Activated CD8-positive, alpha-beta T cell treated with anti-CD3 and anti-CD28 coated beads, Interleukin-2, amount 10 ng/mL, durations not matched to agents 7 days and 5 days (primary cell): ENCODE results near the gene KLF17. TPM values are rescaled to one million over a fixed set of nuclear protein-coding genes. Genes with fewer than 3 reads are reported as not detected.

Experiments used
- ATAC-seq: fragments of 150-1000 bp; cut with Tn5 transposase; one replicate; pipeline ENCODE4 v1.10.0; 2021; ENCODE audit warnings: moderate library complexity
- CTCF ChIA-PET: fragments of 350-600 bp; sonication (Branson Sonifier 250); formaldehyde crosslinking; loops from one replicate; lab custom pipeline; 2021; ENCODE audit warnings: antibody characterized with exemption; lab: Charles Lee
- POLR2A ChIA-PET: fragments of 350-600 bp; sonication (Branson Sonifier 250); formaldehyde crosslinking; loops from one replicate; lab custom pipeline; 2021; ENCODE audit warnings: antibody characterized with exemption; lab: Charles Lee
- DNase-seq: peaks from one replicate; pipeline ENCODE4 v3.0.0-alpha.2; 2020
- H3K27ac Mint-ChIP-seq: one replicate; pipeline ENCODE4 v1.8.0; 2021; ENCODE audit warnings: mild to moderate bottlenecking, mixed read lengths
- H3K27me3 Mint-ChIP-seq: one replicate; pipeline ENCODE4 v1.8.0; 2021; ENCODE audit warnings: low read depth, mixed read lengths
- H3K36me3 Mint-ChIP-seq: one replicate; pipeline ENCODE4 v1.8.0; 2021; ENCODE audit warnings: low read depth, mixed read lengths
- H3K4me1 Mint-ChIP-seq: one replicate; pipeline ENCODE4 v1.8.0; 2021; ENCODE audit warnings: low read depth, mixed read lengths
- H3K4me3 Mint-ChIP-seq: one replicate; pipeline ENCODE4 v1.8.0; 2021; ENCODE audit warnings: mild to moderate bottlenecking, mixed read lengths
- H3K9me3 Mint-ChIP-seq: one replicate; pipeline ENCODE4 v1.8.0; 2022; ENCODE audit warnings: mixed read lengths; ENCODE audit not compliant: insufficient read depth
- total RNA-seq, 2 experiments: library from RNA; stranded (reverse); gene quantifications; one replicate each; pipeline ENCODE4 v1.2.3, GENCODE V29; 2021

KLF17 gene
- not detected for total RNA-seq

DNA sequence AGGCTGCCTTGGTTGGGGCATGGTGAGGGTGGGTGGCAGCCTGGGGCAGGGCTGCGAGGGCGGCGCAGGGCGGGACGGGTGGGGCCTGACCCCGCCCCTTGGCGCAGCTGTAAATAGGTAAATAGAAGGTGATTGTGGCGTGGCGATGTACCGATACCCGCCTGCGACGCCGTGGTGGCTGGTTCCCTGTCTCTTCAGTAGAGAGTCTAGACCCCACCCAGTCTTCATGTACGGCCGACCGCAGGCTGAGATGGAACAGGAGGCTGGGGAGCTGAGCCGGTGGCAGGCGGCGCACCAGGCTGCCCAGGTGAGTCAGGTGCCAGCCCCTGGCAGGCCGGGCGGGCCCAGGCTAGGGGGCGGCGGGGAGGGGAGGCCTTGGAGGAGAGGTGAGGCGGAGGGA, at the start of gene KLF17:
Gene KLF17, plus strand, starts transcription at position 140 of the 400 bp plus-strand sequence. Its CDS starts 87 bp downstream, at position 227.
- ChIA-PET POLR2A (no interaction called here), CTCF (no interaction called here)
- Mint-ChIP-seq H3K4me3 (no peak within 1 kb of the TSS), H3K9me3 (no peaks in the 10 kb centered on the region), H3K4me1 (peaks cover 4% of the 10 kb centered on the region), H3K27ac (no peak within 1 kb of the TSS), H3K27me3 (peaks cover 29% of the 10 kb centered on the region), H3K36me3 (no peaks in the 10 kb centered on the region)
- ATAC-seq (no peak), DNase-seq (no peak)

DNA sequence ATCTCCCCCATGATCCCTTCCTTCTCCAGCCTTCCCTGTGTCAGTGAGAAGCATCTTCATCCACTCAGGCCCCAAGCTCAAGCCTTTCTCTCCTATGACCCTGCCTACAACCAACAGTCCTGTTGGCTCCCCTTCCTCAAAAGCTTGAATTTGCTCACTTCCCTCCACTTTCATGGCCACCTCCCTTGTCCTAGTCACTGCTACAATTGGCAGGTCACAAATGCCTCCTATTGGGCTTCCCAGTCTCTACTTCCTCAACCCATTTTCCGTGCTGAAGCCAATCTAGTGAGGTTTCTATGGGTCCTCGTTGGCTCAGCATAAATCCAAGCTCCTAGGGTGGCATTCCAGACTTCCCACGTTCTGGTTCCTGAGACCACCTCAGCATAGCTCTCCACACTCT, 47.2 kb upstream of the KLF17 start:
- Mint-ChIP-seq H3K36me3 (no peaks in the 10 kb centered on the region), H3K9me3 (no peaks in the 10 kb centered on the region), H3K4me3 (no peak overlapping the region), H3K4me1 (peaks cover 6% of the 10 kb centered on the region), H3K27ac (no peak overlapping the region), H3K27me3 (peaks cover 35% of the 10 kb centered on the region)
- ATAC-seq (no peak), DNase-seq (no peak)
- ChIA-PET CTCF (no interaction called here), POLR2A (no interaction called here)

DNA sequence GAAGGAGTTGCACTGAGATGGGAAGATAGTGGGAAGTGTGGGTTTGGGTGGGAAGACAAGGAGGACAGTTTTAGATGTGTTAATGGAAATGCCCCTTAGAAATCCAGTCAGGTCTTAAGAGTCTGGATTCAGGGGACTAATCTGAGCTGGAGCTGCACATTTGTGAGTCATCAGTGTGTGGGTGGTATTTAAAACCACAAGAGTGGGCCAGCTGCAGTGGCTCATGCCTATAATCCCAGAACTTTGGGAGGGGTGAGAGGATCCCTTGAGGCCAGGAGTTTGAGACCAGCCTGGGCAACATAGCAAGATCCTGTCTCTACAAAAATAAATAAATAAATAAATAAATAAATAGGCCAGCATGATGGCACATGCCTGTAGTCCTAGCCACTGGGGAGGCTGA, 46.4 kb upstream of the KLF17 start:
- CTCF ChIA-PET, result no interaction called here
- DNase-seq, result no peak
- no peak overlapping the region for H3K27ac Mint-ChIP-seq
- no peaks in the 10 kb centered on the region for H3K36me3 Mint-ChIP-seq
- H3K4me3 Mint-ChIP-seq, result no peak overlapping the region
- peaks cover 35% of the 10 kb centered on the region for H3K27me3 Mint-ChIP-seq
- POLR2A ChIA-PET, result no interaction called here
- no peaks in the 10 kb centered on the region for H3K9me3 Mint-ChIP-seq
- no peak for ATAC-seq
- H3K4me1 Mint-ChIP-seq, result peaks cover 6% of the 10 kb centered on the region

DNA sequence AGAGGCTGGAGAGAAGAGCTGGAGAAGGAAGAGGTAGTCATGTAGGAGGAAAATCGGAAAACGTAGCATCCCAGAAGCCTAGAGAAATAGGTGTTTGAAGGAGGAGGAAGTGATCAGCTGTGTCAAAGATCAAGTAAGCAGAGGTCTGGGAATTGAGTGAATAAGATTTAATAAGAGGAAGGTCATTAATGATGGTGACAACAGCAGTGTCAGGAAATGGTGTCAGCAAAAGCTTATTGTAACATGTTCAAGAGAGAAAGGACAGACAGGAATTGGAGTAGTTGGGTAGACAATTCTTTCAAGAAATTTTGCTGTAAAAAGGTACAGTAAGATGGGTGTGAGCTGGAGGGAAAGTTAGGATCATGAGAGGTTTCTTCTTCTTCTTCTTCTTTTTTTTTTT, 45.8 kb upstream of the KLF17 start:
- Mint-ChIP-seq H3K9me3 (no peaks in the 10 kb centered on the region), H3K4me3 (no peak overlapping the region), H3K27me3 (peaks cover 33% of the 10 kb centered on the region), H3K27ac (no peak overlapping the region), H3K4me1 (peaks cover 6% of the 10 kb centered on the region), H3K36me3 (no peaks in the 10 kb centered on the region)
- ChIA-PET POLR2A (no interaction called here), CTCF (no interaction called here)
- DNase-seq, result no peak
- ATAC-seq, result no peak

GRCh38 chr1:44073528-44073927, 45.1 kb upstream of the KLF17 start:
- no peak for DNase-seq
- Mint-ChIP-seq H3K9me3 (no peaks in the 10 kb centered on the region), H3K4me1 (peaks cover 4% of the 10 kb centered on the region), H3K27ac (no peak overlapping the region), H3K36me3 (no peaks in the 10 kb centered on the region), H3K27me3 (peaks cover 33% of the 10 kb centered on the region), H3K4me3 (no peak overlapping the region)
- CTCF ChIA-PET, result interaction anchor here (0.7 kb wide), 1 partner anchor 19 kb away, joined by 3 read pairs; no protein-coding TSS in a partner anchor
- ATAC-seq, result no peak
- POLR2A ChIA-PET, result no interaction called here

DNA sequence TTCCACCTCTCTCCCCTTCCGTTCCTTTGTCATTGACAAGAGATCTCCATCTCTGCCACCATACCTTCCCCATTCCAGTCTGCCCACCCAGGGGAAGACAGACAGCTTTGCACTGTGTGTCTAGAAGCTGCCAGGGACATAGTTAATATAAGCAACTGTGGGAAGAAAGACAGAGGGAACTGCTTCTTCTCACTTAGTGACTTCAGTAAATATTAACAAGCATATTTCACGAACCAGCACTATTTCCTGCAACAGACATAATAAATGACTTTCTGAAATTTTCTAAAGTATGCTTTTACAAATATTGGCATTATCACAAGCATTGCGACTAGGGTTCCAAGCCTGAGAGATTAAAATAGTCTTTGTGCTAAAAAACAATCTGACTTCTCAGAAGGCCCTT, 44.2 kb upstream of the KLF17 start:
- ChIA-PET CTCF (no interaction called here), POLR2A (no interaction called here)
- Mint-ChIP-seq H3K4me1 (no peaks in the 10 kb centered on the region), H3K4me3 (no peak overlapping the region), H3K27ac (no peak overlapping the region), H3K9me3 (no peaks in the 10 kb centered on the region), H3K27me3 (peaks cover 37% of the 10 kb centered on the region), H3K36me3 (no peaks in the 10 kb centered on the region)
- ATAC-seq (no peak), DNase-seq (no peak)

- Mint-ChIP-seq H3K4me1 (no peaks in the 10 kb centered on the region), H3K9me3 (no peaks in the 10 kb centered on the region), H3K4me3 (no peak overlapping the region), H3K36me3 (no peaks in the 10 kb centered on the region), H3K27me3 (peaks cover 36% of the 10 kb centered on the region), H3K27ac (no peak overlapping the region)
- ChIA-PET POLR2A (interaction anchor here (0.6 kb wide), 1 partner anchor 23 kb away, joined by 3 read pairs; no protein-coding TSS in a partner anchor), CTCF (no interaction called here)
- ATAC-seq, result no peak
- DNase-seq, result no peak
These were observed 42.6 kb upstream of the KLF17 start for GRCh38 chr1:44076066-44076465.

DNA sequence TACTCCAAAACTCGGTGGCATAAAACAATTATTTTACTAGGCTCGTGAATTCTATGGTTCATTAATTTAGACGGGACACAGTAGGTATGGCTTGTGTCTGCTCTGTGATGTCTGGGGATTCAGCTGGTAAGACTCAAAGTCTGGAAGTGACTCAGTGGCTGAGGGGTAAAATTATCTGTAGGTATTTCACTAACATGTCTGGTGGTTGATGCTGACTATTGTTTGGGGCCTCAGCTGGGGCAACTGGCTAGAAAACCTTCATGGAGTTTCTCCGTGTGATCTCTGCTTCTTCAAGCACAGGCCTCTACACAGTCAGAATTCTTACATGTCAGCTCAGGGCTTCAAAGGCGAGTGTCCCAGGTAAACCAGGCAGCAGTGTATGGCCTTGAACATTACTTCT, 41.2 kb upstream of the KLF17 start:
- CTCF ChIA-PET, result no interaction called here
- no peak for ATAC-seq
- H3K4me1 Mint-ChIP-seq, result no peaks in the 10 kb centered on the region

GRCh38 chr1:44078104-44078503, 40.5 kb upstream of the KLF17 start:
- ATAC-seq (no peak), DNase-seq (no peak)
- Mint-ChIP-seq H3K4me1 (no peaks in the 10 kb centered on the region), H3K27me3 (peaks cover 30% of the 10 kb centered on the region), H3K4me3 (no peak overlapping the region), H3K36me3 (no peaks in the 10 kb centered on the region), H3K27ac (no peak overlapping the region), H3K9me3 (no peaks in the 10 kb centered on the region)
- CTCF ChIA-PET, result no interaction called here
- POLR2A ChIA-PET, result no interaction called here

More for the DNA sequence above, 41.2 kb upstream of the KLF17 start:
- Mint-ChIP-seq H3K9me3 (no peaks in the 10 kb centered on the region), H3K36me3 (no peaks in the 10 kb centered on the region), H3K27me3 (peaks cover 34% of the 10 kb centered on the region), H3K4me3 (no peak overlapping the region), H3K27ac (no peak overlapping the region)
- POLR2A ChIA-PET, result no interaction called here
- DNase-seq, result no peak

DNA sequence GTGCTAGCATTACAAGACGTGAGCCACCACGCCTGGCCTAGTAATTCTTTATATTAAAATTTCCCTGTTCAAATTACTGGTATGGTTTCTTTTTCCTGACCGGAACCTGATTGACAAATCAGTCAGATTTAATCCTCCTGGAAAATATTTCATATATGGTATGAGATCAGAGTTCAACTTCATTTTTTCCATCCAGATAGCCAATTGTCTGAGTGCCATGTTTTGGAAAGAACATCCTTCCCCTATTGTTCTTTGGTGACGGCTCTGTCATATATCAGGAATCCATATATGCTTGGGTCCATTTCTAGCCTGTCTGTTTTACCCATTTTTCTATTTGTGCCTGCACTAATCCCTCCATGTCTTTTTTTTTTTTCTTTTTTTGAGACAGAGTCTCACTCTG, 39.1 kb upstream of the KLF17 start:
- Mint-ChIP-seq H3K4me1 (no peaks in the 10 kb centered on the region), H3K9me3 (no peaks in the 10 kb centered on the region), H3K27me3 (peaks cover 24% of the 10 kb centered on the region), H3K4me3 (no peak overlapping the region), H3K27ac (no peak overlapping the region), H3K36me3 (no peaks in the 10 kb centered on the region)
- ATAC-seq, result no peak
- ChIA-PET CTCF (no interaction called here), POLR2A (no interaction called here)
- DNase-seq, result no peak

GRCh38 chr1:44084998-44085675, 33.5 kb upstream of the KLF17 start:
- DNase-seq (no peak), ATAC-seq (no peak)
- Mint-ChIP-seq H3K9me3 (no peaks in the 10 kb centered on the region), H3K27me3 (peaks cover 14% of the 10 kb centered on the region), H3K4me1 (no peaks in the 10 kb centered on the region), H3K27ac (no peak overlapping the region), H3K36me3 (no peaks in the 10 kb centered on the region), H3K4me3 (no peak overlapping the region)
- CTCF ChIA-PET, result no interaction called here
- POLR2A ChIA-PET, result no interaction called here

- H3K4me3 Mint-ChIP-seq, result no peak overlapping the region
- CTCF ChIA-PET, result no interaction called here
These were observed 31.7 kb upstream of the KLF17 start for GRCh38 chr1:44086692-44087474.

More at GRCh38 chr1:44086692-44087474, 31.7 kb upstream of the KLF17 start:
- Mint-ChIP-seq H3K27me3 (peaks cover 19% of the 10 kb centered on the region), H3K4me1 (no peaks in the 10 kb centered on the region), H3K36me3 (no peaks in the 10 kb centered on the region), H3K9me3 (no peaks in the 10 kb centered on the region), H3K27ac (no peak overlapping the region)
- ATAC-seq (no peak), DNase-seq (no peak)
- POLR2A ChIA-PET, result no interaction called here
